Thyroid gland (tissue), 4 donors: ENCODE data around the gene ELL.

Experiments used
- POLR2A ChIP-seq, 2 donors: fragments of 450-650 bp; IDR thresholded peaks; one replicate each; pipeline ENCODE4 v1.6.1; 2017; ENCODE audit warnings: antibody characterized with exemption in 2 of 2, mild to moderate bottlenecking in 2 of 2, moderate library complexity in 1 of 2
- TF ChIP-seq, protein P1 (sequence below), 6 experiments: fragments of 200-600 bp in 3 of 6; fragments of 450-650 bp in 3 of 6; sonication (generic) in 3 of 6; IDR thresholded peaks; one replicate each; pipeline ENCODE4 v1.5.1; 2016 to 2019; ENCODE audit warnings: antibody characterized with exemption in 6 of 6, mild to moderate bottlenecking in 2 of 6, inconsistent platforms in 1 of 6, moderate library complexity in 1 of 6

DNA sequence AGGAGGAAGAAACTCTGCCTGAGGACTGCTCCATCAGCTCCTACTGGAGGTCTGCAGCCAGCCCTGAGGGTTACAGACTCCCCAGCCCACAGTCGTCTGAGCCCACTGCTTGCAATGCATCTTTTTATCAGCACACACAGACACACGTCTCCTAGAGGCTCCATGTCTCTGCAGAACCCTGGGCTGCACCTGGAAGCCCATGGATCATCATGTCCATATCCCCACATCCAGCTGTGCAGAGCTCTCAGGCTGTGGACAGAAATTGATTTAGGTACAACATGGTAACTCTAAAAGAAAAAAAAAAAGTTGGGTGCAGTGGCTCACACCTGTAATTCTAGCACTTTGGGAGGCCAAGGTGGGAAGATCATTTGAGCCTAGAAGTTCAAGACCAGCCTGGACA, 51.1 kb downstream of the ELL start:
- TF ChIP-seq, protein P1, sequence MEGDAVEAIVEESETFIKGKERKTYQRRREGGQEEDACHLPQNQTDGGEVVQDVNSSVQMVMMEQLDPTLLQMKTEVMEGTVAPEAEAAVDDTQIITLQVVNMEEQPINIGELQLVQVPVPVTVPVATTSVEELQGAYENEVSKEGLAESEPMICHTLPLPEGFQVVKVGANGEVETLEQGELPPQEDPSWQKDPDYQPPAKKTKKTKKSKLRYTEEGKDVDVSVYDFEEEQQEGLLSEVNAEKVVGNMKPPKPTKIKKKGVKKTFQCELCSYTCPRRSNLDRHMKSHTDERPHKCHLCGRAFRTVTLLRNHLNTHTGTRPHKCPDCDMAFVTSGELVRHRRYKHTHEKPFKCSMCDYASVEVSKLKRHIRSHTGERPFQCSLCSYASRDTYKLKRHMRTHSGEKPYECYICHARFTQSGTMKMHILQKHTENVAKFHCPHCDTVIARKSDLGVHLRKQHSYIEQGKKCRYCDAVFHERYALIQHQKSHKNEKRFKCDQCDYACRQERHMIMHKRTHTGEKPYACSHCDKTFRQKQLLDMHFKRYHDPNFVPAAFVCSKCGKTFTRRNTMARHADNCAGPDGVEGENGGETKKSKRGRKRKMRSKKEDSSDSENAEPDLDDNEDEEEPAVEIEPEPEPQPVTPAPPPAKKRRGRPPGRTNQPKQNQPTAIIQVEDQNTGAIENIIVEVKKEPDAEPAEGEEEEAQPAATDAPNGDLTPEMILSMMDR (IDR thresholded peaks at IDR 0.05): no peak
- no peak for TF ChIP-seq POLR2A (IDR thresholded peaks at IDR 0.05)
